Esophagus muscularis mucosa (tissue), 3 donors: Measurements from ENCODE around the gene MTHFR.

Source experiments
- CTCF ChIP-seq, 3 experiments: fragments of 200-600 bp in 2 of 3; fragments of 450-650 bp in 1 of 3; sonication (generic) in 2 of 3; IDR thresholded peaks; one replicate each; pipeline ENCODE4 v1.5.1; 2017 to 2019; ENCODE audit warnings: antibody characterized with exemption in 3 of 3, mild to moderate bottlenecking in 2 of 3, moderate library complexity in 1 of 3
- POLR2A ChIP-seq: fragments of 450-650 bp; IDR thresholded peaks from one replicate; pipeline ENCODE4 v1.6.1; 2017; ENCODE audit warnings: antibody characterized with exemption, moderate library complexity, mild to moderate bottlenecking, low read depth
- POLR2AphosphoS5 ChIP-seq, 2 donors: sonication (generic); formaldehyde crosslinking; IDR thresholded peaks; one replicate each; pipeline ENCODE4 v1.6.1; 2017; ENCODE audit warnings: antibody characterized with exemption in 2 of 2

GRCh38 chr1:11795238-11795890 lies 10.4 kb downstream of the MTHFR start:
- no peak for TF ChIP-seq CTCF (IDR thresholded peaks at IDR 0.05)
- TF ChIP-seq POLR2A, result no peak
- no peak for TF ChIP-seq POLR2AphosphoS5 (IDR thresholded peaks at IDR 0.05)
